ENCODE measurements around the gene AK2.
"Not testable (repeated sequence)": the region's sequence is repeated elsewhere in the genome, so short reads cannot be mapped to it uniquely, and the experiment has no call there.

AK2 gene

GRCh38 chr1:33001282-33001681 is 35.4 kb downstream of the AK2 start:
- TF ChIP-seq CTCF (IDR thresholded peaks at IDR 0.05; ENCODE audit: borderline replicate concordance, control extremely low read depth, extremely low read depth, insufficient read depth, missing control alignments): no peak
- no peak for DNase-seq (ENCODE audit: low spot score)
- in situ Hi-C loops (cut with MboI; ENCODE audit: low sequenced_read_pairs, unreplicated experiment): loop anchor here (10.0 kb wide), 1 partner anchor 66 kb away; no protein-coding TSS in a partner anchor

GRCh38 chr1:33000427-33001026 is 36.2 kb downstream of the AK2 start:
- no peak for TF ChIP-seq CTCF (IDR thresholded peaks at IDR 0.05; ENCODE audit: borderline replicate concordance, control extremely low read depth, extremely low read depth, insufficient read depth, missing control alignments)
- in situ Hi-C loops (cut with MboI; ENCODE audit: low sequenced_read_pairs, unreplicated experiment): loop anchor here (10.0 kb wide), 1 partner anchor 66 kb away; no protein-coding TSS in a partner anchor
- DNase-seq (ENCODE audit: low spot score): no peak

GRCh38 chr1:32998997-32999396 is 37.7 kb downstream of the AK2 start:
- in situ Hi-C loops (cut with MboI; ENCODE audit: low sequenced_read_pairs, unreplicated experiment): no loop called here
- no peak for TF ChIP-seq CTCF (IDR thresholded peaks at IDR 0.05; ENCODE audit: borderline replicate concordance, control extremely low read depth, extremely low read depth, insufficient read depth, missing control alignments)

GRCh38 chr1:32998064-32998463 is 38.6 kb downstream of the AK2 start:
- no peak for DNase-seq (ENCODE audit: low spot score)
- no peak for TF ChIP-seq CTCF (IDR thresholded peaks at IDR 0.05; ENCODE audit: borderline replicate concordance, control extremely low read depth, extremely low read depth, insufficient read depth, missing control alignments)
- in situ Hi-C loops (cut with MboI; ENCODE audit: low sequenced_read_pairs, unreplicated experiment): no loop called here

More at GRCh38 chr1:32998997-32999396, 37.7 kb downstream of the AK2 start:
- no peak for DNase-seq (ENCODE audit: low spot score)

GRCh38 chr1:32997381-32997891 is 39.2 kb downstream of the AK2 start:
- no peak for TF ChIP-seq CTCF (IDR thresholded peaks at IDR 0.05; ENCODE audit: borderline replicate concordance, control extremely low read depth, extremely low read depth, insufficient read depth, missing control alignments)
- no peak for DNase-seq (ENCODE audit: low spot score)
- in situ Hi-C loops (cut with MboI; ENCODE audit: low sequenced_read_pairs, unreplicated experiment): no loop called here

GRCh38 chr1:32993324-32993636 is 43.4 kb downstream of the AK2 start:
- in situ Hi-C loops (cut with MboI; ENCODE audit: low sequenced_read_pairs, unreplicated experiment); DNase-seq (ENCODE audit: low spot score): not testable (repeated sequence)

- peak; percentile 80 for DNase-seq (ENCODE audit: low spot score)
- TF ChIP-seq CTCF (IDR thresholded peaks at IDR 0.05; ENCODE audit: borderline replicate concordance, control extremely low read depth, extremely low read depth, insufficient read depth, missing control alignments): no peak
Measured at GRCh38 chr1:32992489-32993323, 44.0 kb downstream of the AK2 start.

More at GRCh38 chr1:32992489-32993323, 44.0 kb downstream of the AK2 start:
- in situ Hi-C loops (cut with MboI; ENCODE audit: low sequenced_read_pairs, unreplicated experiment): no loop called here
